ENCODE results near the gene SLC36A3. TPM values are rescaled to one million over a fixed set of nuclear protein-coding genes. Genes with fewer than 3 reads are reported as not detected.
"Not testable (repeated sequence)": the region's sequence is repeated elsewhere in the genome, so short reads cannot be mapped to it uniquely, and the experiment has no call there.

SLC36A3 gene
- polyA plus RNA-seq, 1 donor = not detected

- no peak for DNase-seq (ENCODE audit: low read depth)
These were observed 65.2 kb downstream of the SLC36A3 start for GRCh38 chr5:151238303-151238741.

DNA sequence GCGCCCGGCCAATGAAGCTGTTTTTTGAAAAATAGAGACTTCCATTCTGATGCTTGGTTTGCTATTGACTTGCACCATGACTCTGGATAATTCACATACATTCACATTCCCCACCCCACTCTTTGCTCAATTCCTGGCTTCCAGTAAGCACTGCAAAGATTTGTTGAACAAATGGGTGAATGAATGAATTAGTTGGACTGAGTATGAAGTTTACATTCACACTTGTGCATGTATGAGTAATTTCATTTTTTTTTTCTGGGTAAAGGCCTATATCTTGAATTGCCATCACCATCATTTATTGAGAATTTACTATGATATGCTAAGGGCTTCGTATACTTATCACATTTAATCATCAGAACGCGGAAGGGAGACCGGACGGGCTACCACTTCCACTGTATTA lies 65.9 kb downstream of the SLC36A3 start:
- DNase-seq (ENCODE audit: low read depth) = no peak

DNA sequence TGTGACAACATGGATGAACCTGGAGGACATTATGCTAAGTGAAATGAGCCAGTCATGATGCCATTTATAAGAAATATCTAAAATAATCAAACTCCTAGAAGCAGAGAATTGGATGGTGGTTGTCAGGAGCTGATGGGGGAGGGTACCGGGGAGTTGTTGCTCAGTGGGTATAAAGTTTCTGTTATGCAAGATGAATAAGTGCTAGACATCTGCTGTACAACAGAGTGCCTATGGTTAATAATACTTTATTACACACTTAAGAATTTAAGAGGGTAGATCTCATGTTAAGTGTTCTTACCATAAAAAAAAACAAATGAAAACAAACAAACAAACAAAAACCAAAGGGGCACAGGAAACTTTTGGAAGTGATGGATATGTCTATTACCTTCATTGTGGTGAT lies 66.7 kb downstream of the SLC36A3 start:
- no peak for DNase-seq (ENCODE audit: low read depth)

DNA sequence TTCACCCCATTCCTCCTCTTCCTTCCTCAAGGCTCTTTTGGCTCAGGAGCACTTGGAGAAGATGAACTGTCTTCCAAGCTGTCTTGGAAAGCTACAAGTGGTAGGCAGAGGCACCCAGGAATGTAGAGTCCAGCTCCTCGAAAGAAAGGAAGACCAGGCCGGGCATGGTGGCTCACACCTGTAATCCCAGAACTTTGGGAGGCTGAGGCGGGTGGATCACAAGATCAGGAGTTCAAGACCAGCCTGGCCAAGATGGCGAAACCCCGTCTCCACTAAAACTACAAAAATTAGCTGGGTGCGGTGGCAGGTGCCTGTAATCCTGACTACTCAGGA lies 68.4 kb downstream of the SLC36A3 start:
- DNase-seq (ENCODE audit: low read depth) = not testable (repeated sequence)

DNA sequence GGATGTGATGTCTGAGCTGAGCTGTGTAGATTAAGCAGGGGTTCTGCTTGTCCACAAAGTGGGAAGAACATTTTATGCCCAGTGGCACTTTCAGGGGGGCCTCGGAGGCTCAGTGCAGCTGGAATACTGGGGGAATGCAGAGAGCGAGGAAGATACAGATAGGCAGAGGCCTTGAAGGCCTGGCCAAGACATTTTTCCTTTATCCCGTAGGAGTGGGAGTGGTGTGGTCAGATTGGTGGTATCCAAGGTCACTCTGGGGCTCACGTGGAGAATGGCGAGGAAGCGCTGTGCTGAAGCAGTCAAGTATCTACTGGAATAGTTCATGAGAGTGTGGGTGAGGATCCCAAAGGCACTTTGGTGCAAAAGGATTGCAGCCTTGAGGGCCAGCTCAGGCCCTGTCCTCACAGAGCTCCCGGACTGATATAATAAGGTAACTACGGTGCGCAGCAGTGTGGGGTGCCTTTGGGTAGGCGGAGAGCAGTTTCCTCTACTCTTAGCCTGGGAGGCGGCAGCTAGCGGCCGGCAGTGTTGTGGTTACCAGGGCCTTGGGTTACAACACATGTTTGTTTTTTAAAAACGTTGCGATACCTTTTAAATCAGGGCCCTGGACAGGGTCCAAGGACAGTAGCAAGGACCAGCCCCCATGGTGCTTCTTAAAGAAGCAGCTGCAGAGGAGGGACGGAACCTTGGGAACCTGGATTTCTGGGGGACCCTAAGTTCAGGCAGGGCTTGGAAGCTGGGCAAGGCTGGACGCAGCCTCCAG lies 68.9 kb downstream of the SLC36A3 start:
- peak; percentile 28 for DNase-seq (ENCODE audit: low read depth)

GRCh38 chr5:151233616-151234085 lies 69.9 kb downstream of the SLC36A3 start:
- DNase-seq (ENCODE audit: low read depth) = no peak

- DNase-seq (ENCODE audit: low read depth) = no peak
These were observed 72.2 kb downstream of the SLC36A3 start for GRCh38 chr5:151231359-151231758.

GRCh38 chr5:151230048-151230680 lies 73.4 kb downstream of the SLC36A3 start:
- DNase-seq (ENCODE audit: low read depth) = no peak

GRCh38 chr5:151228986-151229385 lies 74.6 kb downstream of the SLC36A3 start:
- no peak for DNase-seq (ENCODE audit: low read depth)

GRCh38 chr5:151227918-151228447 lies 75.6 kb downstream of the SLC36A3 start:
- no peak for DNase-seq (ENCODE audit: low read depth)

Other genes starting within 250 kb of the SLC36A3 start
- 84.6 TPM for gene TNIP1, start 222.7 kb downstream of the SLC36A3 start, polyA plus RNA-seq (ENCODE audit: insufficient read length)
- gene ANXA6, start 146.0 kb downstream of the SLC36A3 start, polyA plus RNA-seq (ENCODE audit: insufficient read length) = 325 TPM
- gene CCDC69, start 79.7 kb downstream of the SLC36A3 start, polyA plus RNA-seq (ENCODE audit: insufficient read length) = 110 TPM
- 19.0 TPM for gene GM2A, start 50.6 kb downstream of the SLC36A3 start, polyA plus RNA-seq (ENCODE audit: insufficient read length)
- gene SLC36A2, start 43.8 kb upstream of the SLC36A3 start, polyA plus RNA-seq (ENCODE audit: insufficient read length) = 0.62 TPM
- 26.4 TPM for gene SLC36A1, start 143.8 kb upstream of the SLC36A3 start, polyA plus RNA-seq (ENCODE audit: insufficient read length)

Measured in forelimb muscle (tissue), 1 donor.